GM04504 (cell line): ENCODE data around the gene TTC6.

Experiments used
- DNase-seq: peaks from one replicate; pipeline ENCODE4 v3.0.0-alpha.2; 2012; ENCODE audit warnings: low read depth

Gene TTC6

GRCh38 chr14:37597914-37598746 is 2.7 kb downstream of the TTC6 start:
- DNase-seq: no peak

DNA sequence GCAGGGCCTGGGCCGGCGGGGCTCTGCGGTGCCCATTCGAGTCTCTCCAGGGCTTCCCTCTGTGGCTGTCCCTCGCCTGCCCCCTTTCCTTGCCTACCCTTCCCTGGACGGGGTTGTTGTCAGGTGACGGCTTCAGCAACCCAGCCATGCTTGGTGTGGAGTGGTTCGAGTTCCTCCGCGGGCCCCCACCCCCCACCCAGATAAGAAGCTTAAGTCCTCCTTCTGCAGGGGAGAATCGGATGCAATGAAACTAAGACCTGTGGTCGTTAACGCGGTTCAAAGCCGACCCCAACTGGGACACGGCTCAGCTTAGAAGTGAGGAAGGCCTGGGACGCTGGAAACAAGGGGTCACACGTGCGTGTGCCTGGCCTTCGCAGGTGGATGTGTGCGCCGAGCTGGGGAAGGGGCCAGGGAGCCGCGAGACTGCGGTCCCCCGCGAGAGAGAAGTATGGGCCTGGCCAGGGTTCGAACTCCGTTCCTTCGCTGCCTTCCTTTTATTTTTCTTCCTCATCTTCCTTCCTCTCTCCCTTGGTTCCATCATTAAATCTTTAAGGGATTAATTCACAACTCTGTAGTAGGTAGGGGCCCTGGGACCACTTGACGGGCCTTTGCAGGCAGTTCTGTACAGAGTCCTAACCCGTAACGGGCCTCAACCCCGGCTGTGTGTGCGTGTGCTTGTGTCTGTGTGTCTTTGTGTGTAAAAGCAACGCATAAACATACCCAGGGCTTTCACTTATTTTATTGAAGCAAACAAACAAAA is 3.5 kb downstream of the TTC6 start:
- no peak for DNase-seq

DNA sequence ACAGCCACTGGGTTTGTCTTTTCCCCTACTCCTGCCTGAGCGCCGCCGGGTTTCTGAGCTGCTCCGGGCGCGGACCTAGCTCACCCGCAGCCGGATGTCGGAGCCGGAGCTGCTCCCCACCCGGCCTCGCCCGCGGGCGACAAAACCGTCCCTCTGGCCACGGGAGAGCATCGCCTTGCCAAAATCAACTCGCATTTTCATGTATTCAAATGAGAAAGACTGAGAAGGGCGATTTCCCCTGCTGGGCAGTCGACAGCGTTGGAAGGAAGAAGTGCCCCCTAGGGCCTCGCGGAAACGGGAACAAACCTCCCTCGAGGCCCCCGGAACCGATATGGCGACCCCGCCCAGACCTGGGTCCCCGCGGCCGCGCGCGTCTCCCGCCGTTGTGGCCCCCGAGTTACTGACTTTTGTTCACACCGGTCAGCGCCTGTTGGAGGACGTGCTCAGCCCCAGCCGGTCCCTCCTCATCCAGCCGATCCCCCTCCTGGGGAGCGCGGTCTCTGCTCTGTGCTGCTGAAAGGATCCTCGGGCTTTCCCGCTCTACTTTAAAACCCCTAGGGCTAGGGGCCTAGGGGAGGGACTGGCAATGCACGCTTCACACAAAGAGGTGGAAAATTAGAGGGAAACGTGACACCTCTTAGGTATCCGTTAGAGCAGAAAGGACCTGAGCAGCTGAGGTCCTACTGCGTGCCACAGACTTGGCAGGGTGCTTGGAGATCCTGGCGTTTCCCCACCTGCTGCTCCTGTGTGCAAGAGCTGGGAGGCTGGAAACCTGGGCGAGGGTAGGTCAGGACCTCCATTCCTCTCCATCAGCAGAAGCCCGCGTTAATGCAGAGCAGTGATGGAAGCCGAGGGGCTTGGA is 4.3 kb downstream of the TTC6 start:
- DNase-seq: no peak

DNA sequence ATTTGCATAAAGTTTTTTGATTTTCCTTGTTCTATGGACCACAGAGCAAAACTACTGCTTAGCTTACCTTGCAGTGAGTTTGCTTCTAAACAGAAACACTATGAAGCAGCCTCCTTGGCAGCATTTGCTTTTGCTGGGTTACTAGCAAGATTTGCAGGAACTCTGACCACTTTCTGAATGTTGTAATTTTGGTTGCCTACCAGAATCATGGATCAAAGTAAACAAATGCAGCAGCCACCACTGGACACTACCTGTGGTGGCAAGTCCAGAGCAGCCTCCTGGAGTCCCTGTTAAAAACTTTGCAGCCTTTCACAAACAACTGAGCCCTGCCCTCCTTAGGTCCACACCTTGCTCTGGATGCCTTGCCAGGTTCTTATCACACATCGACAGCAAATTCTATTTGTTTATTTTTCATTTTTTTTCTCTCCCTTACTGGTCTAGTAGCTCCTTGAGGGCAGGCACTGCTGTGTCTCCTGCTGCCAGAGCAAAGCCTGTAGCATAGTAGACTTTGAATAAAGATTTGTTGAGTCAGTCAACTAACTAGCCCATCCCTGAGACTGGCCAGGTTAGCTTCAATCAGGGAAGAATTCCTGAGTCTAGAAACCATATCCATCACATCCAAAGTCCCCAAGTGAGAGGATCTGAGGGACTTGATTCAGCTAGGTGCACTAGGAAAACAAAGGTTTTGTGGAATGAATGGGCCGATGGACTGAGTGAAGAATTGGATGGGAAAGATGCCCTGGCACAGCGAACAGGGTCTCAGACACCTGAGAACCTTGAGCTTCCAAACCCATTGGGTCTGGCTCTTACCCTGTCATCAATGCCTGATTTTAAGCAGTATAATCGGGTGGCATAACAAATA is 5.7 kb downstream of the TTC6 start:
- DNase-seq: no peak

DNA sequence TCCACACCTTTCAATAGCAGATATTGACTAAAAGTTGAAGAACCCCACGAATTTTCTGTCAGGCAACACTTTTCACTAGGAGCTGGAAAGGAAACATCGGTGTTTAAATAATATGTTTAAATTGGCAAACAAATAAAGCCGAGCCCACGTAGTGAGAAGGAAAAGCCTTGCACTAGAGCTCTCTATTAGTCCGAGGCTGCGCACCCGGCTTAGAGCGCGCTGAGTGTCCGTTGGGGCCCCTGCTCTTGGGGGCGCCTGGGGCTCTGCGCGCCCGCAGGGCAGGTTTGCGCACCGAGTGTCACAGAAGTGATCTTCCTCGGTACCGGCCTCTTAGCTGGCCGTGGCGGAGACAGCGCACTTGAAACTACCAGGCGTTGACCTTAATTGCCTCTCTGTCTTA is 6.4 kb downstream of the TTC6 start:
- no peak for DNase-seq

DNA sequence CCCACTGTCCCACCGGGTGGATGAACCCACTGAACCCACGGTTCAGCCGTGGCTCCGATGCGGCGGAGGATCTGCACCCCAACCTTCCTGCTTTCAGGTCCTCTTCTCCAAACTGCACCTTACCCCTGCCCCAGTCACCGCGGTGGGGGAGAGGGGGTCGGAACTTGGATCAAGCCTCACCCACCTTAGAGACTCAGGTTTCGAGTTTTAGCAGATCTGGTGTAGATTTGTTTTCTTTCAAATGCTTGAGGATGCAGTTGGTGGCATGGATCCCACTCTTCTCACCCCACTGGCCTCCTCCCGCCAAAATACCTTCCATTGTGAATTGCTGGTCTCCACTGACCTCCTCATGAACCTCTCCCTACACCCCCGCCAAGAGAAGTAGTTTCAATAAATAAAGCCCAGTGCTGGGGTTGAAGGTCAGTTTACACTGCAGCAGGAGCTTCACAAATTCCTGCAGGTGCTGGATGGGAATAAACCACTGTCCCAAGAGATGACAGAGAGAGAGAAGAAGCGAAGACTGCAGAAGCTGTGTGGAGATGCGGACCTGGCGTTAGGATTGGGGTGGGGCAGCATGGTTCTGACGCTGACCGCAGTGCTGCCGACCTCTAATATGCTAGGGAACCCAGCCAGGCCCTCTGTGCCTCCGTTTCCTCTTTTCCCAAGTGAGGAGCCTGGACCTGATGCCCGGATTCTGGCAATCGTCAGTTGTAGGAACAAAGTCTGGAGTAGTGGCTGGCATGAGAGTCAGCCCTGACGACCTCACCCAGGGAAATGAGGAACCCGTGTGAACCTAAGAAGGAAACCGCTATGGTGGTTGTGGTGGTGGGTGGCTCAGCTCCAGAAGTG is 7.4 kb downstream of the TTC6 start:
- no peak for DNase-seq

- no peak for DNase-seq
Measured at GRCh38 chr14:37603688-37604251, 8.3 kb downstream of the TTC6 start.

DNA sequence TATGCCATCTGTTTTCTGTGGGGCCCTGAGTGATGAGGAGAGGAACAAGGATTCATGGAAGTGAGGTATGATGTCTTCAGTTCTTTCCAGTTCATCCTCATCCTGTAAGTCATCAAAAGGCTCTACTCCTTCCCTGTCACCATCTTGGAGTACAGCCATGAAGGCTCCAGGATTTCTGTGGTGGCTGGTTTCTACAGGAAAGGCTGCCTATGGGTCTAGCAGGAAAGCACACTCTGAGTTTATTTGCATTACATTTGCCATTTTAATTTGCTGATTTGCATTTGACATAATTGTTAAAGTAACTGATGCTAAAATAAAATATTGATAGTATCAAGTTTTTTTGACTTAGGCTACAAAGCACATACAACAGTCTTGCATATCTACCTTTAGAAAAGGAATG is 11.2 kb downstream of the TTC6 start:
- no peak for DNase-seq

- no peak for DNase-seq
Measured at GRCh38 chr14:37608649-37609048, 13.2 kb downstream of the TTC6 start.

DNA sequence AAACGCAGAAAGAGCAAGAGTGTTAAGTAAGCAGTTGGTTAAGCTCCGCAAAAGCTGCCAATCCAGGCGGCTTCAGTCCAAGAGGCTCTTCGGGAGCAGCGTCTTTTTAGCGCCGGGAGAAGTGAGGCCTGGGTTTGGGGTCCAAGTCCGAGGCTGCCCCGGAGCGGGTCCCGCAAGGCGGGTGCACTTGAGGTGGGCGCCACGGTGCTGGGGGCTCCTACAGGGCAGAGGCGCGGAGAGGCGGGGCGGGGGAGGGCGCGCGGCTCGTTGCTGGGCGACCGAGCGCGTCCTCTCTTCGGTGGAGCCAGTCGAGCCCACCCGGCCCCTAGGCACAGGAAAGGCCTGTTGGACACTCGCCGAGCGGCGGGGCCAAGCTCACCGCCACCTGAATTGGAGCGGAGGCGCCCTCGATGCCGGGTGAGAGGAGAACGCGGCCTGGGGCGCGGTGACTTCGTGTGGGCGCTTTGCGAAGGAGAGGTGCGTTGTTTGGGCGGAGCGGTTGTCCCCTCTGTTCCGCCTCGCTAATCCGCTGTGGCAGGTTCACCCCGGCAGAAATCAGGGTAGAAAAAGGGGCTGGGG is 15.6 kb downstream of the TTC6 start:
- no peak for DNase-seq

DNA sequence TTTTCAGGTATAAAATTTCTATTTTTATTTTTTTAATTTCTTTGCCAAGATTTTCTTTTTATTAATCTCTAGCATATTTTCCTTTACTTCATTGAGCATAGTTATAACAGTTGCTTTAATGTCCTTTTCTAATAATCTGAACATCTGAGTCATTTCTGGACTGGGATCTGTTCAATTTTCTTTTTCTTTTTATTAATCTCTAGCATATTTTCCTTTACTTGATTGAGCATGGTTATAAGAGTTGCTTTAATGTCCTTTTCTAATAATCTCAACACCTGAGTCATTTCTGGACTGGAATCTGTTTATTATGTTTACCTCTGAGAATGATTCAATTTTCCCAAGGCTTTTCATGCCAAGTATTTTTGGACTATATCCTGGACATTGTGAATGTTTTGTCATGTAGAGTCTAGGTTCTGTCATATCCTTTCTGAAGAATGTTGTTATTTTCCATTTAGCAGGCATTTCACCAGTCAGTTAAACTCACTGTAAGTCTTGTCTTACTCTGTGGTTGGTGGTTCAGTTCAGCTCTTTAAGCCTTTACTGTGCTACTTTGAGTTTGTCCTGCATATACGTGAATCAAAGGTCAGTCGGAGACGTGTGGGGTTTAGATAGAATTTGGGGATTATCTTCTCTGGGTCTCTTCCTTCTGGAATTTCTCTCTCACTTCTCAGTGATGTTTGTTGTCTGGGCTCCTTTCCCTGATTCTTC is 20.3 kb downstream of the TTC6 start:
- no peak for DNase-seq

- DNase-seq: no peak
Measured at GRCh38 chr14:37616853-37617252, 21.4 kb downstream of the TTC6 start.

DNA sequence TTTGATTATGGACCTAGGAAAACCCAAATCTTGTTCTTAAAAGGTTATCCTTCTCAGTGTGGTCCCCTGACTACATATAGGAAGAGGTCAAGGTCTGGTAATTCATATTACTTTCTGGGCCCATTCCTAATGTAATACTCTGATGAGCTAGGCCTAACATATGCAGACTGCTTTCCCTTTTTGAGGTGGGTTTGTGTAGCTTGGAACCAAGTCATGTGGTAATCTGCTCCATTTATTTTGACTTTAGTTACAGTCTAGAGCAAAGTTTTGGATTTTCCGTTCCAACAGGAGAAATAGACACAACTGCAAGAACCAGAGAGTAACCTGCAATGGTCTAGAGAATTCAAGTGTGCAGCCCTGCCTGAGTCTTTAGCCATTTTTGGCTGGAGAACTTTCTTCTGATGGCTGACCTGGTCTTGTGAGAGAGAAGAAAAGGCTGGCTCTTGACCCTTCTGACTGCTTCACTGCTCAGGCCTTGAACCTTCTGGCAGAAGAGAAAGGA is 22.5 kb downstream of the TTC6 start:
- no peak for DNase-seq

- DNase-seq: no peak
Measured at GRCh38 chr14:37618498-37619028, 23.1 kb downstream of the TTC6 start.

DNA sequence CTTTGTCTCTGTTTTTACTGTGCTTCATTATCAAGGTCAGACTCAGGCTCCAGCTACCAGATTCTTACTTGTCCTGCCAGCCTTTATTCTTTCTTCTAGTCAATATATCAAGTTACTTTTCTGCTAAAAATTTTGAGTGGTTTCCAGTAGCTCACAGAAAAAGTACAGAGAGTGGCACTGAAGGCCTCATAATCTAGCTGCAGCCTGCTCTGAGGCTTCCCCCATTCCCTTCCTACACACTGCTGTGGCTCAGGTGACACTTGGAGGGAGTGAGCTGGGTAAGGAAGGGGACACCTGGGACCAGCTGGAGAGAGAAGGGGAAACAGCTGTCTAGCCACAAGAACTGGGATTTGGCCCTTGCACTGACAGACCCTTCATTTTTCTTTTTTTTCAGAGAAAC is 25.4 kb downstream of the TTC6 start:
- no peak for DNase-seq

- no peak for DNase-seq
Measured at GRCh38 chr14:37622231-37622923, 26.9 kb downstream of the TTC6 start.

DNA sequence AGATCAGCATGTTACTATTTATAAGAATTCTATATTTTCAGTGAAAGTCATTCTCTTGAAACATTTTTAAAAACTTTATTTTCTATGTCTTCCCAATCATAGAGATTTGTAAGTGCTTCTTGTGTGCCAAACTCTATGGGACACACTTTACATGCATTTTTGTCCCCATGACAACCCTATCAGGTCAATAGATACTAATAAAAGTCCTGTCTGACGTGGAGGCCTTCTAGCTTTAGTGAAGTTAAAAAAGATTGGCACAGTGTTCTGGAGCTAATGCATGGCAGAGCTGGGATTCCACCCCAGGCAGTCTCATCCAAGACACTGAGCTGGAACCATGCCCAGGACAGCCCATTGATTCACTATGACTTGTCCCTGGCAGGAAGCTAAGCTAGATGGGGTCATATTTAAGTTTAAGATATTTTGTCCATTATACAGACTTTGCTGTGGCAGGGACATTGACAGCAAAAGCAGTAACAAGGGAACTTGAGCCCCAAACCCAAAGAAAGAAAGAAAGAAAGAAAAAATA is 28.1 kb downstream of the TTC6 start:
- peak; percentile 61 for DNase-seq

GRCh38 chr14:37623971-37624370 is 28.5 kb downstream of the TTC6 start:
- DNase-seq: no peak
